NCI-H1930 (cell line): ENCODE results near the gene SPTAN1.
"Not testable (repeated sequence)": the region's sequence is repeated elsewhere in the genome, so short reads cannot be mapped to it uniquely, and the experiment has no call there.

Experiments used
- DNase-seq, 2 experiments: peaks; one replicate each; lab custom pipeline; 2025; lab: John Stamatoyannopoulos, UW

Gene SPTAN1

GRCh38 chr9:128632486-128632885 lies 80.1 kb downstream of the SPTAN1 start:
- no peak for DNase-seq

- no peak for DNase-seq
Measured at GRCh38 chr9:128633057-128633456, 80.7 kb downstream of the SPTAN1 start.

GRCh38 chr9:128633601-128634000 lies 81.2 kb downstream of the SPTAN1 start:
- no peak for DNase-seq

- DNase-seq = no peak
Measured at GRCh38 chr9:128634111-128634510, 81.7 kb downstream of the SPTAN1 start.

GRCh38 chr9:128634651-128635262 lies 82.4 kb downstream of the SPTAN1 start:
- DNase-seq = no peak

GRCh38 chr9:128635266-128636023 lies 83.1 kb downstream of the SPTAN1 start:
- DNase-seq = peak; percentile 18 to 24

GRCh38 chr9:128636024-128636390 lies 83.6 kb downstream of the SPTAN1 start:
- DNase-seq = no peak

- no peak for DNase-seq
Measured at GRCh38 chr9:128636556-128637530, 84.5 kb downstream of the SPTAN1 start.

GRCh38 chr9:128637656-128638055 lies 85.3 kb downstream of the SPTAN1 start:
- DNase-seq = no peak

GRCh38 chr9:128638580-128638979 lies 86.2 kb downstream of the SPTAN1 start:
- no peak for DNase-seq

GRCh38 chr9:128640603-128641002 lies 88.2 kb downstream of the SPTAN1 start:
- no peak for DNase-seq

GRCh38 chr9:128642675-128643245 lies 90.4 kb downstream of the SPTAN1 start:
- DNase-seq = no peak

GRCh38 chr9:128643519-128644300 lies 91.3 kb downstream of the SPTAN1 start:
- no peak for DNase-seq

- DNase-seq = not testable (repeated sequence)
Measured at GRCh38 chr9:128648206-128648605, 95.8 kb downstream of the SPTAN1 start.

- DNase-seq = no peak
Measured at GRCh38 chr9:128651798-128652197, 99.4 kb downstream of the SPTAN1 start.

GRCh38 chr9:128653908-128654307 lies 101.5 kb downstream of the SPTAN1 start:
- no peak for DNase-seq

- DNase-seq = no peak
Measured at GRCh38 chr9:128654481-128654880, 102.1 kb downstream of the SPTAN1 start.

- DNase-seq = peak; percentile 86 to 96
Measured at GRCh38 chr9:128656416-128657343, 104.3 kb downstream of the SPTAN1 start, which contains the start of gene DYNC2I2. TSS of gene DYNC2I2 (minus strand) at chr9:128656847. CDS start at chr9:128656726, 121 bp downstream.

GRCh38 chr9:128657344-128657704 lies 104.9 kb downstream of the SPTAN1 start:
- no peak for DNase-seq

GRCh38 chr9:128657796-128658195 lies 105.4 kb downstream of the SPTAN1 start:
- no peak for DNase-seq
